K562 (cell line): ENCODE data around the gene PNMA8A. TPM values are rescaled to one million over a fixed set of nuclear protein-coding genes. Genes with fewer than 3 reads are reported as not detected.

ENCODE experiments used
- ATAC-seq: fragments of 200-7000 bp; cut with Tn5 transposase; 3 replicates; pipeline ENCODE4 v1.9.1; 2020; ENCODE audit warnings: moderate library complexity
- BruUV-seq: library from RNA; stranded (reverse); fragments of 400-500 nt; replicated peaks from 2 replicates; lab custom pipeline; 2021; lab: Mats Ljungman, UMichigan
- CTCF ChIA-PET: fragments of 300-600 bp; formaldehyde crosslinking; extraction: SDS; loops from one replicate; lab custom pipeline; 2021; ENCODE audit warnings: low intra/inter-chr PET ratio; lab: Yijun Ruan, JAX
- POLR2A ChIA-PET: fragments of 300-600, 350-650 bp; sonication (Branson Sonifier 250); formaldehyde crosslinking; extraction: SDS; loops from one replicate; lab custom pipeline; 2021; ENCODE audit warnings: antibody characterized with exemption, inconsistent platforms; lab: Yijun Ruan, JAX
- DNase-seq, 4 experiments: peaks; one replicate each; pipeline versions ENCODE4 v3.0.0 to v3.0.0-alpha.2; 2011 to 2018; ENCODE audit warnings: low spot score in 3 of 4, mixed read lengths in 3 of 4; ENCODE audit errors: extremely low read depth in 1 of 4
- FAIRE-seq: peaks from 2 replicates; lab custom pipeline; 2011; peaks lifted over from hg19 to GRCh38; lab: Jason Lieb, UNC
- H2AFZ ChIP-seq: 2 replicates; pipeline ENCODE4 v1.6.0; 2011; ENCODE audit warnings: low read depth, low read length, control low read depth, inconsistent platforms
- H3K27ac ChIP-seq: fragments of 200-600 bp; 3 replicates; pipeline ENCODE4 v1.8.0; 2011; ENCODE audit warnings: low read depth, mild to moderate bottlenecking, control low read depth, inconsistent platforms, low read length, moderate library complexity, mixed read lengths; ENCODE audit errors: extremely low read depth
- H3K27me3 ChIP-seq, 2 experiments: fragments of 300-600 bp in 1 of 2; 2 replicates in 1 of 2; 3 replicates in 1 of 2; pipeline versions ENCODE4 v1.6.0 to v1.8.0; 2011; ENCODE audit warnings: inconsistent platforms in 2 of 2, low read length in 2 of 2, mild to moderate bottlenecking in 1 of 2, mixed read lengths in 1 of 2, moderate library complexity in 1 of 2; ENCODE audit not compliant: control insufficient read depth in 2 of 2, insufficient read depth in 2 of 2
- H3K36me3 ChIP-seq: fragments of 300-600 bp; 3 replicates; pipeline ENCODE4 v1.8.0; 2011; ENCODE audit warnings: mild to moderate bottlenecking, low read length, inconsistent platforms; ENCODE audit not compliant: control insufficient read depth, insufficient read depth
- H3K4me1 ChIP-seq, 2 experiments: fragments of 200-600 bp in 1 of 2; replicated peaks in 1 of 2; 2 replicates in 1 of 2; 3 replicates in 1 of 2; pipeline versions ENCODE4 v1.5.1 to v1.8.0; 2011; ENCODE audit warnings: inconsistent platforms in 2 of 2, low read length in 2 of 2, mild to moderate bottlenecking in 1 of 2, mixed read lengths in 1 of 2, moderate library complexity in 1 of 2; ENCODE audit not compliant: control insufficient read depth in 2 of 2, insufficient read depth in 2 of 2
- H3K4me2 ChIP-seq: 2 replicates; pipeline ENCODE4 v1.6.1; 2011; ENCODE audit warnings: low read length, control low read depth, inconsistent platforms, mixed read lengths; ENCODE audit not compliant: insufficient read depth
- H3K4me3 ChIP-seq: fragments of 200-600 bp; sonication (generic), shearing (Covaris generic); 2 replicates; pipeline ENCODE4 v1.5.1; 2016; ENCODE audit warnings: control low read depth, inconsistent platforms
- H3K79me2 ChIP-seq: fragments of 200-600 bp; 3 replicates; pipeline ENCODE4 v1.8.0; 2011; ENCODE audit warnings: low read length, inconsistent platforms; ENCODE audit not compliant: control insufficient read depth, insufficient read depth
- H3K9ac ChIP-seq, 2 experiments: 2 replicates each; pipeline versions ENCODE4 v1.6.0 to v1.6.1; 2011; ENCODE audit warnings: low read depth in 2 of 2, low read length in 2 of 2, control low read depth in 1 of 2, inconsistent platforms in 1 of 2, mild to moderate bottlenecking in 1 of 2, mixed read lengths in 1 of 2; ENCODE audit not compliant: insufficient read depth in 1 of 2
- H3K9me1 ChIP-seq: one replicate; pipeline ENCODE4 v1.6.0; 2011; ENCODE audit warnings: inconsistent platforms, mild to moderate bottlenecking, low read length, moderate library complexity; ENCODE audit not compliant: control insufficient read depth, insufficient read depth
- H3K9me3 ChIP-seq: replicated peaks from 2 replicates; pipeline ENCODE4 v1.5.1; 2011; ENCODE audit warnings: low read depth, low read length, inconsistent platforms; ENCODE audit not compliant: control insufficient read depth, insufficient read depth
- H4K20me1 ChIP-seq: replicated peaks from 2 replicates; pipeline ENCODE4 v1.6.1; 2011; ENCODE audit warnings: low read length, inconsistent platforms, mixed read lengths; ENCODE audit not compliant: control insufficient read depth, insufficient read depth
- BMI1 ChIP-seq: fragments of 150-350 bp; IDR thresholded peaks from 2 replicates; pipeline ENCODE4 v1.6.1; 2014; ENCODE audit warnings: low read length
- CSDE1 ChIP-seq, 2 experiments: fragments of 450-650 bp; IDR thresholded peaks; 2 replicates each; pipeline ENCODE4 v1.6.1; 2016; ENCODE audit warnings: mild to moderate bottlenecking in 1 of 2
- CTBP1 ChIP-seq: fragments of 450-650 bp; IDR thresholded peaks from 2 replicates; pipeline ENCODE4 v1.6.1; 2016; ENCODE audit warnings: borderline replicate concordance
- KDM1A ChIP-seq, 2 experiments: fragments of 450-650 bp; IDR thresholded peaks; 2 replicates each; pipeline ENCODE4 v1.6.1; 2016; ENCODE audit warnings: mild to moderate bottlenecking in 2 of 2
- MXI1 ChIP-seq: IDR thresholded peaks from 2 replicates; pipeline ENCODE4 v1.6.1; 2011; ENCODE audit warnings: low read depth, mild to moderate bottlenecking, improper control_type of control experiment, low read length
- MYNN ChIP-seq, 2 experiments: sonication (generic); formaldehyde crosslinking in 1 of 2; IDR thresholded peaks; 2 replicates each; pipeline versions ENCODE4 v1.5.0 to v1.6.1; 2016 to 2020; ENCODE audit warnings: antibody characterized with exemption in 1 of 2, missing genetic modification reagents in 1 of 2
- RCOR1 ChIP-seq, 2 experiments: IDR thresholded peaks; 2 replicates each; pipeline ENCODE4 v1.6.1; 2012; ENCODE audit warnings: low read depth in 2 of 2, low read length in 2 of 2, borderline replicate concordance in 1 of 2, improper control_type of control experiment in 1 of 2
- RFX1 ChIP-seq: fragments of 450-650 bp; IDR thresholded peaks from 2 replicates; pipeline ENCODE4 v1.6.1; 2016; ENCODE audit warnings: mild to moderate bottlenecking, moderate library complexity
- RREB1 ChIP-seq: fragments of 250-450 bp; sonication (Bioruptor Pico); IDR thresholded peaks from 2 replicates; pipeline ENCODE4 v1.4.0; 2020
- XRCC3 ChIP-seq: fragments of 450-650 bp; IDR thresholded peaks from 2 replicates; pipeline ENCODE4 v1.6.1; 2017; ENCODE audit warnings: mild to moderate bottlenecking, moderate library complexity
- ZFP1 ChIP-seq: fragments of 450-650 bp; formaldehyde crosslinking; IDR thresholded peaks from 2 replicates; pipeline ENCODE4 v1.4.0; 2020; ENCODE audit warnings: mild to moderate bottlenecking, mixed read lengths
- WGBS: fragments of 100-300 bp; shearing (Covaris generic); methylation state at CpG from one replicate; pipeline ENCODE4 v1.1.6; 2016; ENCODE audit warnings: low coverage, mixed read lengths; ENCODE audit not compliant: insufficient coverage; ENCODE audit errors: missing lambda C conversion rate; 5-methylcytosine and 5-hydroxymethylcytosine counted together
- in situ Hi-C: fragments of 300-500 bp; cut with MboI; formaldehyde crosslinking; loops from 4 replicates; pipeline ENCODE4 v1.15.0; 2018; ENCODE audit warnings: inconsistent platforms, mixed read lengths
- intact Hi-C: fragments of 100-400 bp; cut with micrococcal nuclease; formaldehyde crosslinking; loops from 2 replicates; pipeline ENCODE4 v1.14.2; 2022
- polyA plus RNA-seq, 8 experiments: library from polyadenylated mRNA; depleted of rRNA in 4 of 8; stranded (reverse) in 5 of 8; unstranded in 3 of 8; fragments of >200 nt; fragmentation: Nextera tagmentation in 2 of 8; fragmentation: Illumina TruSeq in 1 of 8; extraction: Ambion mirVana in 2 of 8; extraction: Trizol in 1 of 8; gene quantifications; 2 replicates each; pipeline versions ENCODE4 v1.2.1 to v1.2.3, GENCODE V29; 2011 to 2014; ENCODE audit warnings: inconsistent platforms in 1 of 8, missing spikeins in 1 of 8
- total RNA-seq, 7 experiments: library from RNA; depleted of rRNA in 6 of 7; stranded (reverse); fragments of >200 nt in 6 of 7; fragmentation: Illumina TruSeq in 2 of 7; extraction: Trizol in 2 of 7; gene quantifications; 2 replicates each; pipeline versions ENCODE4 v1.2.1 to v1.2.3, GENCODE V29; 2011 to 2021; ENCODE audit warnings: low replicate concordance in 1 of 7
- TF ChIP-seq, protein P1 (sequence below): sonication (generic); formaldehyde crosslinking; IDR thresholded peaks from 2 replicates; pipeline ENCODE4 v1.5.0; 2020; ENCODE audit warnings: missing genetic modification reagents

PNMA8A gene
- total and polyA plus RNA-seq, 9 of the 15 experiments (the other 6 are each of a cell fraction or from before 2014, with no cell fraction given): 6.6 to 23.8 (median 14.9) TPM

GRCh38 chr19:46478356-46478986, 7.1 kb upstream of the PNMA8A start:
- no peak overlapping the region for H3K4me2 ChIP-seq
- intact Hi-C loops (no loop called here), in situ Hi-C loops (no loop called here)
- peak; percentile 32 for FAIRE-seq
- no peaks in the 10 kb centered on the region for H4K20me1 ChIP-seq
- no peak overlapping the region for H2AFZ ChIP-seq
- CTCF ChIA-PET: no interaction called here
- H3K27me3 ChIP-seq: peaks cover 10 to 39% of the 10 kb centered on the region in 2 experiments; a peak in 4 of 5 replicates
- POLR2A ChIA-PET: no interaction called here
- no peaks in the 10 kb centered on the region for H3K9me3 ChIP-seq
- H3K36me3 ChIP-seq: no peaks in the 10 kb centered on the region
- peak; percentile 44 to 56 (median 52) for DNase-seq
- no peaks in the 10 kb centered on the region for H3K79me2 ChIP-seq
- no peak overlapping the region for H3K9ac ChIP-seq
- TF ChIP-seq BMI1 (peak; percentile 88), ZFP1 (CRISPR knock-in tag) (no peak), KDM1A (IDR thresholded peaks at IDR 0.05) (peak; percentile 55 to 68; a peak in 3 of 4 replicates), CSDE1 (IDR thresholded peaks at IDR 0.05) (peak in 1 of 2 experiments; percentile 87; a peak in 2 of 4 replicates), RREB1 (CRISPR knock-in tag) (peak; percentile 85; the same call in 1 of the 2 replicates), MXI1 (peak; percentile 97), RFX1 (peak; percentile 97), CTBP1 (peak; percentile 58; the same call in 1 of the 2 replicates), RCOR1 (IDR thresholded peaks at IDR 0.05; ENCODE audit: borderline replicate concordance in 1 of 2, low read depth in 2 of 2, low read length in 2 of 2) (peak in 1 of 2 experiments; percentile 92; a peak in 3 of 4 replicates), XRCC3 (no peak), MYNN (IDR thresholded peaks at IDR 0.05) (peak; percentile 65; the same call in 1 of the 2 replicates), MYNN (CRISPR knock-in tag; IDR thresholded peaks at IDR 0.05) (no peak)
- TF ChIP-seq, protein P1, sequence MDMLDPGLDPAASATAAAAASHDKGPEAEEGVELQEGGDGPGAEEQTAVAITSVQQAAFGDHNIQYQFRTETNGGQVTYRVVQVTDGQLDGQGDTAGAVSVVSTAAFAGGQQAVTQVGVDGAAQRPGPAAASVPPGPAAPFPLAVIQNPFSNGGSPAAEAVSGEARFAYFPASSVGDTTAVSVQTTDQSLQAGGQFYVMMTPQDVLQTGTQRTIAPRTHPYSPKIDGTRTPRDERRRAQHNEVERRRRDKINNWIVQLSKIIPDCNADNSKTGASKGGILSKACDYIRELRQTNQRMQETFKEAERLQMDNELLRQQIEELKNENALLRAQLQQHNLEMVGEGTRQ (CRISPR knock-in tag): no peak
- 3% methylated on average over 4 of the region's 4 CpGs for WGBS
- ATAC-seq: peak; percentile 35; the same call in 1 of the 3 replicates
- no peaks in the 10 kb centered on the region; a peak in 1 of 5 replicates for H3K4me1 ChIP-seq
- no peaks in the 10 kb centered on the region for H3K9me1 ChIP-seq
- BruUV-seq: no TSS peak
- no peak overlapping the region for H3K4me3 ChIP-seq
- H3K27ac ChIP-seq: no peak overlapping the region
